ENCODE data around the gene NOS3.

The NOS3 gene

GRCh38 chr7:151059367-151060112 lies 68.7 kb downstream of the NOS3 start, which contains the start of gene SLC4A2:
Gene SLC4A2, plus strand, starts transcription at chr7:151059589. Its CDS starts 2,399 bp downstream, at chr7:151061988.
- peak; percentile 57 for DNase-seq (ENCODE audit: low read depth)

GRCh38 chr7:151060113-151060415 lies 69.2 kb downstream of the NOS3 start:
- DNase-seq (ENCODE audit: low read depth): no peak

- DNase-seq (ENCODE audit: low read depth): no peak
These were observed 69.8 kb downstream of the NOS3 start for GRCh38 chr7:151060416-151061212.

GRCh38 chr7:151061213-151062110 lies 70.6 kb downstream of the NOS3 start:
- no peak for DNase-seq (ENCODE audit: low read depth)

- DNase-seq (ENCODE audit: low read depth): no peak
These were observed 71.2 kb downstream of the NOS3 start for GRCh38 chr7:151062111-151062398.

GRCh38 chr7:151062399-151063211 lies 71.8 kb downstream of the NOS3 start:
- DNase-seq (ENCODE audit: low read depth): no peak

- no peak for DNase-seq (ENCODE audit: low read depth)
These were observed 72.4 kb downstream of the NOS3 start for GRCh38 chr7:151063212-151063561.
